Loucy (cell line): ENCODE results near the gene HSPE1.

Experiments
- H2AFZ ChIP-seq: fragments of 200-600 bp; sonication (generic); 2 replicates; pipeline ENCODE4 v1.6.0; 2016; ENCODE audit warnings: antibody characterized with exemption, mild to moderate bottlenecking, low read length, moderate library complexity
- H3F3A ChIP-seq: fragments of 200-600 bp; 2 replicates; pipeline ENCODE4 v1.6.0; 2016; ENCODE audit warnings: antibody characterized with exemption, low read depth, mild to moderate bottlenecking
- H3K27me3 ChIP-seq: fragments of 200-600 bp; sonication (generic); 2 replicates; pipeline ENCODE4 v1.6.1; 2014; ENCODE audit warnings: low read length, mild to moderate bottlenecking; ENCODE audit not compliant: insufficient read depth, poor library complexity, severe bottlenecking
- H3K36me3 ChIP-seq: fragments of 200-600 bp; sonication (generic); 2 replicates; pipeline ENCODE4 v1.6.1; 2016; ENCODE audit warnings: low read length; ENCODE audit not compliant: insufficient read depth
- H3K4me1 ChIP-seq: fragments of 200-600 bp; sonication (generic); 2 replicates; pipeline ENCODE4 v1.5.1; 2014; ENCODE audit warnings: low read length, mild to moderate bottlenecking; ENCODE audit not compliant: insufficient read depth, poor library complexity, severe bottlenecking
- H3K4me2 ChIP-seq: fragments of 200-600 bp; sonication (generic); 2 replicates; pipeline ENCODE4 v1.6.0; 2014; ENCODE audit warnings: antibody characterized with exemption, low read length, low read depth, mild to moderate bottlenecking; ENCODE audit not compliant: poor library complexity, severe bottlenecking
- H3K4me3 ChIP-seq: fragments of 200-600 bp; sonication (generic); 2 replicates; pipeline ENCODE4 v1.5.1; 2014; ENCODE audit warnings: low read length, mild to moderate bottlenecking, mixed read lengths; ENCODE audit not compliant: poor library complexity, severe bottlenecking
- H3K79me2 ChIP-seq: fragments of 200-600 bp; sonication (generic); 2 replicates; pipeline ENCODE4 v1.6.1; 2014; ENCODE audit warnings: low read length; ENCODE audit not compliant: insufficient read depth
- H3K9ac ChIP-seq: fragments of 200-600 bp; sonication (generic); 2 replicates; pipeline ENCODE4 v1.6.0; 2014; ENCODE audit warnings: mild to moderate bottlenecking, low read depth, low read length, moderate library complexity; ENCODE audit not compliant: poor library complexity, severe bottlenecking
- H3K9me2 ChIP-seq: fragments of 200-600 bp; sonication (generic); replicated peaks from 2 replicates; pipeline ENCODE4 v1.6.1; 2016; ENCODE audit warnings: low read depth, low read length, mixed read lengths
- H3K9me3 ChIP-seq: fragments of 200-600 bp; sonication (generic); 2 replicates; pipeline ENCODE4 v1.6.1; 2014; ENCODE audit warnings: mild to moderate bottlenecking, antibody characterized with exemption, low read length, low read depth; ENCODE audit not compliant: insufficient read depth
- H4K20me1 ChIP-seq: fragments of 200-600 bp; sonication (generic); 2 replicates; pipeline ENCODE4 v1.6.0; 2014; ENCODE audit warnings: antibody characterized with exemption, low read length, mild to moderate bottlenecking; ENCODE audit not compliant: insufficient read depth, poor library complexity, severe bottlenecking
- EZH2phosphoT487 ChIP-seq: fragments of 200-600 bp; IDR thresholded peaks from 2 replicates; pipeline ENCODE4 v1.6.1; 2018; ENCODE audit warnings: antibody characterized with exemption, mild to moderate bottlenecking, moderate library complexity, borderline replicate concordance
- TF ChIP-seq, protein P1 (sequence below): fragments of 200-600 bp; sonication (generic); conservative IDR thresholded peaks from 2 replicates; pipeline ENCODE4 v1.5.1; 2014; ENCODE audit warnings: mild to moderate bottlenecking, antibody characterized with exemption, low read length

Gene HSPE1

DNA sequence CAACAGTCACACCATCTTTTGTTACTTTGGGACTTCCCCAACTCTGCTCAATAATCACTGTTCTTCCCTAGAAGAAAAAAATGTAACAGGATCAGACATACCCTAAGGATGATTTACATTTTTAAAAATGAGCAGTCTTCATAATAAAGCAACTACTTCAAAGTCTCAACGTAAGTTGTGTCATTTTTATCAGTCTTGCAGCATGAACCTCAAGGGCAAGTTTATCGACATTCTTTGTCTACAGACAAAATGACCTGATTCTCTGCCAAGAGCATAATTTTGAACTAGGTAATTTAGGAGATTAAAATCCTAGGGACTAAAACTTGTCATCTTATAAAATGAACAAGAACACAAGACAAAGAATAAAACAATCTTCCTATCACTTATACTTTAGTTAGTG lies 2.9 kb upstream of the HSPE1 start:
- Histone ChIP-seq H3K27me3 (no peaks in the 10 kb centered on the region), H3K4me1 (peaks cover 56% of the 10 kb centered on the region), H3K79me2 (peaks cover 94% of the 10 kb centered on the region), H3K4me3 (peak overlapping the region; percentile 91), H4K20me1 (peaks cover 78% of the 10 kb centered on the region), H3K4me2 (peak overlapping the region; percentile 93), H3F3A (no peaks in the 10 kb centered on the region), H3K36me3 (peaks cover 56% of the 10 kb centered on the region), H2AFZ (no peak overlapping the region), H3K9ac (peak overlapping the region; percentile 89), H3K9me3 (no peaks in the 10 kb centered on the region), H3K9me2 (no peaks in the 10 kb centered on the region)
- TF ChIP-seq, protein P1, sequence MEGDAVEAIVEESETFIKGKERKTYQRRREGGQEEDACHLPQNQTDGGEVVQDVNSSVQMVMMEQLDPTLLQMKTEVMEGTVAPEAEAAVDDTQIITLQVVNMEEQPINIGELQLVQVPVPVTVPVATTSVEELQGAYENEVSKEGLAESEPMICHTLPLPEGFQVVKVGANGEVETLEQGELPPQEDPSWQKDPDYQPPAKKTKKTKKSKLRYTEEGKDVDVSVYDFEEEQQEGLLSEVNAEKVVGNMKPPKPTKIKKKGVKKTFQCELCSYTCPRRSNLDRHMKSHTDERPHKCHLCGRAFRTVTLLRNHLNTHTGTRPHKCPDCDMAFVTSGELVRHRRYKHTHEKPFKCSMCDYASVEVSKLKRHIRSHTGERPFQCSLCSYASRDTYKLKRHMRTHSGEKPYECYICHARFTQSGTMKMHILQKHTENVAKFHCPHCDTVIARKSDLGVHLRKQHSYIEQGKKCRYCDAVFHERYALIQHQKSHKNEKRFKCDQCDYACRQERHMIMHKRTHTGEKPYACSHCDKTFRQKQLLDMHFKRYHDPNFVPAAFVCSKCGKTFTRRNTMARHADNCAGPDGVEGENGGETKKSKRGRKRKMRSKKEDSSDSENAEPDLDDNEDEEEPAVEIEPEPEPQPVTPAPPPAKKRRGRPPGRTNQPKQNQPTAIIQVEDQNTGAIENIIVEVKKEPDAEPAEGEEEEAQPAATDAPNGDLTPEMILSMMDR = no peak
- TF ChIP-seq EZH2phosphoT487 = no peak

DNA sequence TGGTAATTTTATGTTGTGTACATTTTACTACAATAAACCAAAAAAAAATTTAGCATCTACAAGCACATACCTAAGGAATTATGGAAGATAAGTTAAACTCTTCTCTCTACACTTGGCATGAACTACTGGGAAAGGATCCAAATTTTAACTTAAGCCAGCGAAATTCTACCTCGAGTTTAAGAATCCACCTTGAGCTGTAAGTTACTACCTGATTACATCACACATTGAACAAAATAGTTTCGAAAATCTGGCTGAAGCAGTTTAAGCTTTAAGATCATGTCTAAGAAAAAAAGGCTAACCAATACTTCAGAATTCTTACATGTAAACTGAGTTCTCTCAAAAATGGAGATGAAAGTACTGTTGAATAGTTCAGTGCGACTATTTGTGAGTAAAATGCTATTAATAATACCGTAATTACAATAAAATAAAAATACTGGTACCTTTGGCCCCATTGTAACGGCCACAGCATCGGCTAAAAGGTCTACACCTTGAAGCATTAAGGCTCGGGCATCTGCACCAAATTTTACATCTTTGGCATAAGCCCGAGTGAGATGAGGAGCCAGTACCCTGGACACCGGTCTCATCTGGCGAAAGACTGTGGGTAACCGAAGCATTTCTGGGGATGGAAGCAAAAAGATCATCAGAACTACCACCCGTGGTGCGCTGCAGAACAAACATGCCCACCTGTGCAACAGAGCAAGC lies 1.8 kb upstream of the HSPE1 start:
- Histone ChIP-seq H3K79me2 (peaks cover 94% of the 10 kb centered on the region), H3K36me3 (peaks cover 46% of the 10 kb centered on the region), H3K4me2 (peak overlapping the region; percentile 93), H3K27me3 (no peaks in the 10 kb centered on the region), H3K9me2 (no peaks in the 10 kb centered on the region), H2AFZ (no peak overlapping the region), H3K9me3 (no peaks in the 10 kb centered on the region), H4K20me1 (peaks cover 76% of the 10 kb centered on the region), H3K4me1 (peaks cover 57% of the 10 kb centered on the region), H3K9ac (peak overlapping the region; percentile 89), H3K4me3 (peak overlapping the region; percentile 91), H3F3A (no peaks in the 10 kb centered on the region)
- TF ChIP-seq EZH2phosphoT487 = no peak
- TF ChIP-seq, protein P1 = no peak

DNA sequence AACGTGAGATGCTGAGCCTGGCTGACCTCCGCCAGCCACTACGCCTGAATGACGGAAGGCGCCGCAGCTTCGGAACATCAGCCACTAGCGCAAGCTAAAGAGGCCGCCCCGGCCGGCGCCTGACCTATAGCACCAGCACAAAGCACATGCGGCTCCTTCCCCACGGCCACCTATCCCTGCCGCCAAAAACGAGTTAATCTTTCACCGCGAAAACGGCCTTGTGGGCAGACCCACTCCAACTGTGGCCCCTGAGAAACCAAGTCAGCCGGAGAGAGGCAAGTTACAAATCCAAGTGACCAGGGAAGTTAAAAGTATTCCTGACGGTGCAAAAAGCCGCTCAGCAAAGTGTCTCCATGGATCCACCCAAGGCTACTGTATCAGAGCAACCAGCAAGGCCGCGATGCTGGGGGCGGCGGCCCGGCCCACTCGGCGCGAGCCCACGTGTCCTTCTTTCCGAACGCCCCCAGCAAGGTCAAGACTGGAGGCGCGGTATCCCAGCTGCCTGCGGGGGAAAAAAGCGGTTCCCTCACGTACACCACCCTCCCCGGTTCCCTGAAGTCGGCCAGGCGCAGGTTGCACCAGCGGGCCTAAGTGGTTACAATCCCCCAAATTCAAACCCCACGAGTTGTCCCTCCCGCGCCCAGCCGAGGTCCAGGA lies 1.1 kb upstream of the HSPE1 start:
- peak overlapping the region; percentile 63 for H2AFZ ChIP-seq

More for the DNA sequence above, 1.1 kb upstream of the HSPE1 start:
- Histone ChIP-seq H4K20me1 (peaks cover 78% of the 10 kb centered on the region), H3K4me1 (peaks cover 57% of the 10 kb centered on the region), H3F3A (no peaks in the 10 kb centered on the region), H3K4me3 (peak overlapping the region; percentile 91), H3K79me2 (peaks cover 94% of the 10 kb centered on the region), H3K36me3 (peaks cover 44% of the 10 kb centered on the region), H3K9me2 (no peaks in the 10 kb centered on the region), H3K9ac (peak overlapping the region; percentile 89), H3K9me3 (no peaks in the 10 kb centered on the region), H3K27me3 (no peaks in the 10 kb centered on the region), H3K4me2 (peak overlapping the region; percentile 93)
- TF ChIP-seq, protein P1 = no peak
- no peak for TF ChIP-seq EZH2phosphoT487
